ENCODE results near the gene PRKN.

GRCh38 chr6:161684731-161685475 lies 1042.7 kb downstream of the PRKN start:
- TF ChIP-seq, protein P1, sequence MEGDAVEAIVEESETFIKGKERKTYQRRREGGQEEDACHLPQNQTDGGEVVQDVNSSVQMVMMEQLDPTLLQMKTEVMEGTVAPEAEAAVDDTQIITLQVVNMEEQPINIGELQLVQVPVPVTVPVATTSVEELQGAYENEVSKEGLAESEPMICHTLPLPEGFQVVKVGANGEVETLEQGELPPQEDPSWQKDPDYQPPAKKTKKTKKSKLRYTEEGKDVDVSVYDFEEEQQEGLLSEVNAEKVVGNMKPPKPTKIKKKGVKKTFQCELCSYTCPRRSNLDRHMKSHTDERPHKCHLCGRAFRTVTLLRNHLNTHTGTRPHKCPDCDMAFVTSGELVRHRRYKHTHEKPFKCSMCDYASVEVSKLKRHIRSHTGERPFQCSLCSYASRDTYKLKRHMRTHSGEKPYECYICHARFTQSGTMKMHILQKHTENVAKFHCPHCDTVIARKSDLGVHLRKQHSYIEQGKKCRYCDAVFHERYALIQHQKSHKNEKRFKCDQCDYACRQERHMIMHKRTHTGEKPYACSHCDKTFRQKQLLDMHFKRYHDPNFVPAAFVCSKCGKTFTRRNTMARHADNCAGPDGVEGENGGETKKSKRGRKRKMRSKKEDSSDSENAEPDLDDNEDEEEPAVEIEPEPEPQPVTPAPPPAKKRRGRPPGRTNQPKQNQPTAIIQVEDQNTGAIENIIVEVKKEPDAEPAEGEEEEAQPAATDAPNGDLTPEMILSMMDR (IDR thresholded peaks at IDR 0.05), result no peak
- TF ChIP-seq POLR2A (IDR thresholded peaks at IDR 0.05), result no peak
